Ascending aorta (tissue), 2 donors: ENCODE data around the gene CAP2. TPM values are rescaled to one million over a fixed set of nuclear protein-coding genes. Genes with fewer than 3 reads are reported as not detected.
"Not testable (repeated sequence)": the region's sequence is repeated elsewhere in the genome, so short reads cannot be mapped to it uniquely, and the experiment has no call there.

ENCODE experiments used
- DNase-seq, 2 donors: peaks; one replicate each; pipeline ENCODE4 v3.0.0-alpha.2; 2019; ENCODE audit warnings: low spot score in 2 of 2
- H3K27ac ChIP-seq, 2 donors: fragments of 200-600 bp; sonication (generic); one replicate each; pipeline ENCODE4 v1.5.1; 2016 to 2017; ENCODE audit warnings: mild to moderate bottlenecking in 1 of 2
- H3K27me3 ChIP-seq: fragments of 200-600 bp; sonication (generic); one replicate; pipeline ENCODE4 v1.5.1; 2017
- H3K36me3 ChIP-seq, 2 donors: fragments of 200-600 bp; sonication (generic); one replicate each; pipeline ENCODE4 v1.5.1; 2016
- H3K4me1 ChIP-seq, 2 donors: fragments of 200-600 bp; sonication (generic); one replicate each; pipeline ENCODE4 v1.5.1; 2016 to 2017; ENCODE audit warnings: mild to moderate bottlenecking in 1 of 2
- H3K4me3 ChIP-seq, 2 donors: fragments of 200-600 bp; sonication (generic); one replicate each; pipeline ENCODE4 v1.5.1; 2016 to 2017; ENCODE audit warnings: mild to moderate bottlenecking in 1 of 2
- H3K9me3 ChIP-seq, 2 donors: fragments of 200-600 bp; sonication (generic); one replicate each; pipeline ENCODE4 v1.5.1; 2016
- intact Hi-C: fragments of 100-400 bp; cut with DNase I; formaldehyde crosslinking; loops from one replicate; pipeline ENCODE4 v1.15.1; 2023
- total RNA-seq: library from RNA; depleted of rRNA; stranded (reverse); fragments of >200 nt; gene quantifications from one replicate; pipeline ENCODE4 v1.1.0, GENCODE V29; 2016
- TF ChIP-seq, protein P1 (sequence below), 3 experiments: fragments of 200-600 bp in 2 of 3; fragments of 450-650 bp in 1 of 3; sonication (generic) in 2 of 3; IDR thresholded peaks; one replicate each; pipeline ENCODE4 v1.5.1; 2016 to 2019; ENCODE audit warnings: antibody characterized with exemption in 3 of 3, mild to moderate bottlenecking in 1 of 3, moderate library complexity in 1 of 3

Gene CAP2
- total RNA-seq, 1 donor from 2014 or later = 7.1 TPM

DNA sequence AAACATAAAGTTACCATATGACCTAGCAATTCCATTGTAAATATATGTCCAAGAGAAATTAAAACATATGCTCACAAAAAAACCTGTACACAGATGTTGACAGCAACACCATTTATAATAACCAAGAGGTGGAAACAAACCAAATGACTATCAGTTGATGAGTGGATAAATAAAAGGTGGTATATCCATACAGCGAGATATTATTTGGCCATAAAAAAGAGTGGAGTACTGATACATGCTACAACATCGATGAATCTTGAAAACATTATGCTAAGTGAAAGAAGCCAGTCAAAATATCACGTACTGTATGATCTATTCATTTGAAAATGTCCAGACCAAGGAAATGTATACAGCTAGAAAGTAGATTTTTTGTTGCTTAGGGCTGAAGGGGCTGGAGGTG lies 2.9 kb downstream of the CAP2 start:
- no peaks in the 10 kb centered on the region for H3K27me3 ChIP-seq
- intact Hi-C loops = loop anchor here (10.0 kb wide), 1 partner anchor 309 kb away; the partner anchor contains the start of gene NUP153
- H3K4me3 ChIP-seq = no peak overlapping the region
- no peak for DNase-seq
- H3K36me3 ChIP-seq = no peaks in the 10 kb centered on the region
- H3K4me1 ChIP-seq = peaks cover 0 to 10% of the 10 kb centered on the region in 2 donors
- TF ChIP-seq, protein P1, sequence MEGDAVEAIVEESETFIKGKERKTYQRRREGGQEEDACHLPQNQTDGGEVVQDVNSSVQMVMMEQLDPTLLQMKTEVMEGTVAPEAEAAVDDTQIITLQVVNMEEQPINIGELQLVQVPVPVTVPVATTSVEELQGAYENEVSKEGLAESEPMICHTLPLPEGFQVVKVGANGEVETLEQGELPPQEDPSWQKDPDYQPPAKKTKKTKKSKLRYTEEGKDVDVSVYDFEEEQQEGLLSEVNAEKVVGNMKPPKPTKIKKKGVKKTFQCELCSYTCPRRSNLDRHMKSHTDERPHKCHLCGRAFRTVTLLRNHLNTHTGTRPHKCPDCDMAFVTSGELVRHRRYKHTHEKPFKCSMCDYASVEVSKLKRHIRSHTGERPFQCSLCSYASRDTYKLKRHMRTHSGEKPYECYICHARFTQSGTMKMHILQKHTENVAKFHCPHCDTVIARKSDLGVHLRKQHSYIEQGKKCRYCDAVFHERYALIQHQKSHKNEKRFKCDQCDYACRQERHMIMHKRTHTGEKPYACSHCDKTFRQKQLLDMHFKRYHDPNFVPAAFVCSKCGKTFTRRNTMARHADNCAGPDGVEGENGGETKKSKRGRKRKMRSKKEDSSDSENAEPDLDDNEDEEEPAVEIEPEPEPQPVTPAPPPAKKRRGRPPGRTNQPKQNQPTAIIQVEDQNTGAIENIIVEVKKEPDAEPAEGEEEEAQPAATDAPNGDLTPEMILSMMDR (IDR thresholded peaks at IDR 0.05) = no peak
- H3K9me3 ChIP-seq = no peaks in the 10 kb centered on the region
- no peak overlapping the region for H3K27ac ChIP-seq

DNA sequence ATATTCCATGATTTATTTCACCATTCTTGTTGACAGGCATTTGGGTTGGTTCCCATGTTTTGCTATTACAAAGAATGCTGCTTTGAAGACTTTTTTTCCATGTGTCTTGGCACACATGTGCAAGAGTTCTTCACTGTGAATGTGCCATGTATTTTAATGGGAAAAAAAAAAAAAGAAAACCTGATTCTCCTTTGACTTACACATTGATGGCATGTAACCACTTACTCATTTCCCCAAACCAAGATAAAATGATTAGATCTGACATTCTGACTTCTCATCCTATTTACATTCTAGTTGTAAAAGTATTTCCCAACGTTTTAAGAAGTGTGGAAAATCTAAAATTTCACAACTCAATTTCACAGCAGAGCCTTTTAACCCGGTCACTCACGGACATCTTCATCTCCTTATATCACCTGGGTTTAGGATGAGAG lies 4.4 kb downstream of the CAP2 start:
- Histone ChIP-seq H3K27me3 (no peaks in the 10 kb centered on the region), H3K36me3 (no peaks in the 10 kb centered on the region), H3K4me3 (no peak overlapping the region), H3K9me3 (no peaks in the 10 kb centered on the region), H3K27ac (no peak overlapping the region), H3K4me1 (peaks cover 0 to 6% of the 10 kb centered on the region in 2 donors)
- intact Hi-C loops = loop anchor here (10.0 kb wide), 1 partner anchor 307 kb away; the partner anchor contains the start of gene NUP153
- TF ChIP-seq, protein P1 (IDR thresholded peaks at IDR 0.05) = no peak
- DNase-seq = no peak

DNA sequence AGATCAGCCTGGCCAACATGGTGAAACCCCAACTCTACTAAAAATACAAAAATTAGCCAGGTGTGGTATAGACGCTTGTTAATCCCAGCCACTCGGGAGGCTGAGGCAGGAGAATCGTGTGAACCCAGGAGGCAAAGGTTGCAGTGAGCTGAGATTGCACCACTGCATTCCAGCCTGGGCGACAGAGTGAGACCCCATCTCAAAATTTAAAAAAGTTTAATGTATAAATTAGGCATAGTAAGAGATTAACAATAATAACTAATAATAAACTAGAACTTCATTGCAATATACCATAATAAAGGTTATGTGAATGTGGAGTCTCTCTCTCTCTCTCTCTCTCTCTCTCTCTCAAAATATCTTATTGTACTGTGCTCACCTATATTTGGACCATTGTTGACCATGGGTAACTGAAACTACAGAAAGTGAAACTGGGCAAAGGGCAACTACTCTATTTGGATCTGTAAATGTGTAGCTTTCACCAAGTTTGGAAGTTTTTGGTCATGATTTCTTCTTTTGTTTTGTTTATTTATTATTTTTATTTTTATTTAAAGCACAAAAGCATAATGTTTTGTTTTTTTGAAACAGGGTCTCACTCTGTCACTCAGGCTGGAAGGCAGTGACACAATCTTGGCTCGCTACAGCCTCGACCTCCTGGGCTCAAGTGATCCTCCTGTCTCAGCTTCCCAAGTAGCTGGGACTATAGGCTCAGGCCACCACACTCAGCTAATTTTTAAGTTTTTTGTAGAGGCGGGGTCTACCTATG lies 12.0 kb downstream of the CAP2 start:
- H3K36me3 ChIP-seq, H3K4me1 ChIP-seq, DNase-seq, H3K9me3 ChIP-seq, H3K27me3 ChIP-seq, H3K4me3 ChIP-seq, intact Hi-C loops, H3K27ac ChIP-seq: not testable (repeated sequence)

DNA sequence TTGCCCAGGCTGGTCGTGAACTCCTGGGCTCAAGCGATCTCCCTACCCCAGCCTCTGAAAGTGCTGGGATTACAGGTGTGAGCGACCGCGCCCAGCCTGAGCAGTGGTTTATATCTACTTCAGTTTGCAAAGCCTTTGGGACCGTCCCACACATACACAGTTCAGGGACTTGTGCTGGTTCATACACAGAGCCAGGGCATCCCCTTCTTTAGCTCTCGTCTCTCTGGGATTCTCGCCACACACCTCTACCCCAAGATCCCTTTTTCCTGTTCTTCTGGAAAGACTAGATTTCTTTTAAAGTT lies 12.5 kb downstream of the CAP2 start:
- no peak for DNase-seq
- Histone ChIP-seq H3K9me3 (no peaks in the 10 kb centered on the region), H3K27ac (no peak overlapping the region), H3K36me3 (no peaks in the 10 kb centered on the region), H3K27me3 (no peaks in the 10 kb centered on the region), H3K4me3 (no peak overlapping the region), H3K4me1 (no peaks in the 10 kb centered on the region)
- TF ChIP-seq, protein P1 (IDR thresholded peaks at IDR 0.05) = no peak
- intact Hi-C loops = no loop called here

DNA sequence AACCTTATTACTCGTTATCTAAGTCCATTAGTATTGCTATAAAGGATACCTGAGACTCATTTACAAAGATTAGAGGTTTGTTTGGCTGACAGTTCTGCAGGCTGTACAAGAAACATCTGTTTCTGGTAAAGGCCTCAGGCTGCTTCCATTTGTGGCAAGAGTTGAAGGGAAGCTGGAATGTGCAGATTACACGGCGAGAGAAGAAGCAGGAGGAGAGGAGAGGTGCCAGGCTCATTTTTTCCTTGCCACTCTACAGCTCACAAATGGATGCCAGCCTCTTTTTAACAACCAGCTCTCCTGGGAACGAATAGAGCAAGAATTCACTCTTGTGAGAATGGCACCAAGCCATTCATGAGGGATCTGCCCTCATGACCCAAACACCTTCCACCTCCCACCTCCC lies 14.7 kb downstream of the CAP2 start:
- Histone ChIP-seq H3K36me3 (no peaks in the 10 kb centered on the region), H3K4me3 (no peak overlapping the region), H3K27me3 (no peaks in the 10 kb centered on the region), H3K4me1 (no peaks in the 10 kb centered on the region), H3K9me3 (no peaks in the 10 kb centered on the region), H3K27ac (no peak overlapping the region)
- intact Hi-C loops = no loop called here
- no peak for DNase-seq
- TF ChIP-seq, protein P1 (IDR thresholded peaks at IDR 0.05) = no peak

DNA sequence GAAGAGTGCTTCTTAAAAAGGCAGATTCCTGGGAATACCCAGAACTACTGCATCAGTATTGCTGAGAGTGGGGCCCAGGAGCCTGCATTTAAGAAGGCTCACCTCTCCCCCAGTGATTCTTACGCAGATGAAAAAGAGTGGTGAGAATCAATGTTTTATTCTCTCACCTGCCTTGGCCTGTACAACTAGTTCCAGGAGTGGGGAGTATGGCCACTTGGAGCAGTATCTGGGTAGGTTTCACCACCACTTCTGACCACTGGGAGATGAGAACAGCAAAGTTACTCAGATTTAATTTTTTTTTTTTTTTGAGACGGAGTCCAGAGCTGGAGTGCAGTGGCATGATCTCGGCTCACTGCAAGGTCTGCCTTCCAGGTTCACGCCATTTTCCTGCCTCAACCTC lies 16.9 kb downstream of the CAP2 start:
- DNase-seq = no peak
- H3K9me3 ChIP-seq = no peaks in the 10 kb centered on the region
- no peaks in the 10 kb centered on the region for H3K27me3 ChIP-seq
- H3K4me1 ChIP-seq = no peaks in the 10 kb centered on the region
- no peak overlapping the region for H3K27ac ChIP-seq
- no peaks in the 10 kb centered on the region for H3K36me3 ChIP-seq
- intact Hi-C loops = no loop called here
- TF ChIP-seq, protein P1 (IDR thresholded peaks at IDR 0.05) = no peak
- no peak overlapping the region for H3K4me3 ChIP-seq
